Neural cell (in vitro differentiated cells): ENCODE results near the gene TNRC6A. TPM values are rescaled to one million over a fixed set of nuclear protein-coding genes. Genes with fewer than 3 reads are reported as not detected.
"Not testable (repeated sequence)": the region's sequence is repeated elsewhere in the genome, so short reads cannot be mapped to it uniquely, and the experiment has no call there.

ENCODE experiments used
- H2AFZ ChIP-seq: fragments of 200-600, 300-800 bp; sonication (generic), shearing (Covaris generic); 2 replicates; pipeline ENCODE4 v1.6.0; 2014; ENCODE audit warnings: low read depth, mild to moderate bottlenecking, antibody characterized with exemption, low read length, moderate library complexity
- H3F3A ChIP-seq: fragments of 200-600 bp; shearing (Covaris generic); 2 replicates; pipeline ENCODE4 v1.6.1; 2016; ENCODE audit warnings: mild to moderate bottlenecking, moderate library complexity, mixed read lengths, antibody characterized with exemption, low read length; ENCODE audit not compliant: insufficient read depth, poor library complexity, severe bottlenecking
- H3K27ac ChIP-seq: fragments of 200-600, 300-800 bp; sonication (generic), shearing (Covaris generic); 2 replicates; pipeline ENCODE4 v1.5.1; 2014; ENCODE audit warnings: mild to moderate bottlenecking, low read length, moderate library complexity
- H3K27me3 ChIP-seq: fragments of 300-800, 200-600 bp; sonication (generic), shearing (Covaris generic); 2 replicates; pipeline ENCODE4 v1.6.0; 2014; ENCODE audit warnings: mild to moderate bottlenecking, low read depth, low read length, moderate library complexity; ENCODE audit not compliant: insufficient read depth
- H3K36me3 ChIP-seq: fragments of 300-800, 200-600 bp; sonication (generic), shearing (Covaris generic); 2 replicates; pipeline ENCODE4 v1.5.1; 2014; ENCODE audit warnings: mild to moderate bottlenecking, antibody characterized with exemption, low read length, moderate library complexity; ENCODE audit not compliant: insufficient read depth
- H3K4me2 ChIP-seq: fragments of 300-800, 200-600 bp; sonication (generic), shearing (Covaris generic); 2 replicates; pipeline ENCODE4 v1.6.0; 2014; ENCODE audit warnings: mild to moderate bottlenecking, low read length
- H3K4me3 ChIP-seq: fragments of 300-800, 200-600 bp; sonication (generic), shearing (Covaris generic); 2 replicates; pipeline ENCODE4 v1.5.1; 2014; ENCODE audit warnings: mild to moderate bottlenecking, low read length, moderate library complexity
- H3K79me2 ChIP-seq: fragments of 200-600 bp; shearing (Covaris generic); replicated peaks from 2 replicates; pipeline ENCODE4 v1.6.0; 2014; ENCODE audit warnings: mild to moderate bottlenecking, low read length, moderate library complexity; ENCODE audit not compliant: insufficient read depth
- H3K9ac ChIP-seq: fragments of 300-800, 200-600 bp; sonication (generic), shearing (Covaris generic); 2 replicates; pipeline ENCODE4 v1.6.1; 2016; ENCODE audit warnings: mild to moderate bottlenecking, low read length, mixed read lengths
- H3K9me2 ChIP-seq: fragments of 200-600 bp; shearing (Covaris generic); 2 replicates; pipeline ENCODE4 v1.6.1; 2016; ENCODE audit warnings: mild to moderate bottlenecking, low read length, mixed read lengths; ENCODE audit not compliant: insufficient read depth
- H3K9me3 ChIP-seq: fragments of 200-600, 300-800 bp; sonication (generic), shearing (Covaris generic); 2 replicates; pipeline ENCODE4 v1.6.1; 2016; ENCODE audit warnings: mild to moderate bottlenecking, mixed run types, low read length, moderate library complexity, mixed read lengths
- H4K20me1 ChIP-seq: fragments of 200-600 bp; shearing (Covaris generic); 2 replicates; pipeline ENCODE4 v1.6.1; 2016; ENCODE audit warnings: mild to moderate bottlenecking, mixed run types; ENCODE audit not compliant: insufficient read depth
- CTCF ChIP-seq: fragments of 450-650 bp; IDR thresholded peaks from 2 replicates; pipeline ENCODE4 v1.5.1; 2014; ENCODE audit warnings: antibody characterized with exemption, mild to moderate bottlenecking, moderate library complexity; ENCODE audit not compliant: poor library complexity, severe bottlenecking
- EP300 ChIP-seq: fragments of 450-650 bp; conservative IDR thresholded peaks from 2 replicates; pipeline ENCODE4 v1.6.1; 2014; ENCODE audit warnings: antibody characterized with exemption, mild to moderate bottlenecking, moderate library complexity; ENCODE audit not compliant: poor library complexity, severe bottlenecking
- EZH2 ChIP-seq: fragments of 200-600, 300-800 bp; shearing (Covaris generic), sonication (generic); IDR thresholded peaks from 2 replicates; pipeline ENCODE4 v1.6.1; 2014; ENCODE audit warnings: antibody characterized with exemption, low read length, borderline replicate concordance, mild to moderate bottlenecking; ENCODE audit not compliant: insufficient read depth, poor library complexity, severe bottlenecking
- MXI1 ChIP-seq: fragments of 450-650 bp; conservative IDR thresholded peaks from 2 replicates; pipeline ENCODE4 v1.6.1; 2014; ENCODE audit warnings: antibody characterized with exemption, mild to moderate bottlenecking; ENCODE audit not compliant: poor library complexity, severe bottlenecking
- POLR2AphosphoS5 ChIP-seq: IDR thresholded peaks from 2 replicates; pipeline ENCODE4 v1.6.1; 2012
- RAD21 ChIP-seq: fragments of 450-650 bp; conservative IDR thresholded peaks from 2 replicates; pipeline ENCODE4 v1.6.1; 2014; ENCODE audit warnings: antibody characterized with exemption, mild to moderate bottlenecking, moderate library complexity
- SMC3 ChIP-seq: fragments of 450-650 bp; conservative IDR thresholded peaks from 2 replicates; pipeline ENCODE4 v1.6.1; 2014; ENCODE audit warnings: antibody characterized with exemption, mild to moderate bottlenecking, moderate library complexity; ENCODE audit not compliant: poor library complexity
- TAF1 ChIP-seq: IDR thresholded peaks from 2 replicates; pipeline ENCODE4 v1.6.1; 2012; ENCODE audit warnings: low read depth
- polyA plus RNA-seq: library from polyadenylated mRNA; depleted of rRNA; stranded (reverse); fragments of >200 nt; gene quantifications from 2 replicates; pipeline ENCODE4 v1.2.3, GENCODE V29; 2014
- TF ChIP-seq, protein P1 (sequence below): IDR thresholded peaks from 2 replicates; pipeline ENCODE4 v1.6.1; 2012; ENCODE audit warnings: borderline replicate concordance

Gene TNRC6A
- polyA plus RNA-seq, 1 donor from 2014 or later, result 32.1 TPM

DNA sequence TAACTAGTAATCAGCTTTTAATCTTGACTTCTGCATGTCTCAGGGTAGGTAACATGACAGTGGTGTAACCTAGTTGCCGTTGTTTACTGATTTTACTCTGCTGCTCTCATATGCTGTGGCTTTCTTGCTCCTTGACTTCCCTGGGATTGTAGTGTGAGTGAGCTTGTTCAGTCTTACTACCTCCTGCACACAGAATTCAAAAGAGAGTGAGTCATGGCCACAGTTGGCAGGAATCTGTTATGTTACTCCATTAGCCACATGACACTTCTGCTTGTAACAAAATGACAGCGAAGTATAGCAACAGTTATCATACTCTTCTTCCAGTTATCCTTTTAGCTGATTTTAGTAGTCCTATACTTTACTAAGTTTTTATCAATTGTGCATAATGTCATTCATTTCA is 18.8 kb downstream of the TNRC6A start:
- TF ChIP-seq EZH2 (no peak), RAD21 (no peak), CTCF (no peak), POLR2AphosphoS5 (no peak), SMC3 (no peak), TAF1 (no peak), MXI1 (no peak)
- TF ChIP-seq, protein P1, sequence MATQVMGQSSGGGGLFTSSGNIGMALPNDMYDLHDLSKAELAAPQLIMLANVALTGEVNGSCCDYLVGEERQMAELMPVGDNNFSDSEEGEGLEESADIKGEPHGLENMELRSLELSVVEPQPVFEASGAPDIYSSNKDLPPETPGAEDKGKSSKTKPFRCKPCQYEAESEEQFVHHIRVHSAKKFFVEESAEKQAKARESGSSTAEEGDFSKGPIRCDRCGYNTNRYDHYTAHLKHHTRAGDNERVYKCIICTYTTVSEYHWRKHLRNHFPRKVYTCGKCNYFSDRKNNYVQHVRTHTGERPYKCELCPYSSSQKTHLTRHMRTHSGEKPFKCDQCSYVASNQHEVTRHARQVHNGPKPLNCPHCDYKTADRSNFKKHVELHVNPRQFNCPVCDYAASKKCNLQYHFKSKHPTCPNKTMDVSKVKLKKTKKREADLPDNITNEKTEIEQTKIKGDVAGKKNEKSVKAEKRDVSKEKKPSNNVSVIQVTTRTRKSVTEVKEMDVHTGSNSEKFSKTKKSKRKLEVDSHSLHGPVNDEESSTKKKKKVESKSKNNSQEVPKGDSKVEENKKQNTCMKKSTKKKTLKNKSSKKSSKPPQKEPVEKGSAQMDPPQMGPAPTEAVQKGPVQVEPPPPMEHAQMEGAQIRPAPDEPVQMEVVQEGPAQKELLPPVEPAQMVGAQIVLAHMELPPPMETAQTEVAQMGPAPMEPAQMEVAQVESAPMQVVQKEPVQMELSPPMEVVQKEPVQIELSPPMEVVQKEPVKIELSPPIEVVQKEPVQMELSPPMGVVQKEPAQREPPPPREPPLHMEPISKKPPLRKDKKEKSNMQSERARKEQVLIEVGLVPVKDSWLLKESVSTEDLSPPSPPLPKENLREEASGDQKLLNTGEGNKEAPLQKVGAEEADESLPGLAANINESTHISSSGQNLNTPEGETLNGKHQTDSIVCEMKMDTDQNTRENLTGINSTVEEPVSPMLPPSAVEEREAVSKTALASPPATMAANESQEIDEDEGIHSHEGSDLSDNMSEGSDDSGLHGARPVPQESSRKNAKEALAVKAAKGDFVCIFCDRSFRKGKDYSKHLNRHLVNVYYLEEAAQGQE, result no peak
- peaks cover 10% of the 10 kb centered on the region for H4K20me1 ChIP-seq
- H3K36me3 ChIP-seq, result no peaks in the 10 kb centered on the region
- no peak overlapping the region for H2AFZ ChIP-seq
- H3K9me2 ChIP-seq, result no peaks in the 10 kb centered on the region
- no peaks in the 10 kb centered on the region for H3K27me3 ChIP-seq
- no peak overlapping the region for H3K4me2 ChIP-seq
- no peaks in the 10 kb centered on the region for H3K9me3 ChIP-seq
- no peaks in the 10 kb centered on the region for H3F3A ChIP-seq
- H3K4me3 ChIP-seq, result no peak overlapping the region
- no peak overlapping the region for H3K9ac ChIP-seq
- peaks cover 89% of the 10 kb centered on the region for H3K79me2 ChIP-seq
- H3K27ac ChIP-seq, result no peak overlapping the region

- no peak overlapping the region for H3K27ac ChIP-seq
- H4K20me1 ChIP-seq, result peaks cover 10% of the 10 kb centered on the region
- no peak for TF ChIP-seq POLR2AphosphoS5
- TF ChIP-seq TAF1, result no peak
- TF ChIP-seq, protein P1, result no peak
- TF ChIP-seq CTCF, result no peak
- TF ChIP-seq EZH2, result no peak
- TF ChIP-seq RAD21, result no peak
- TF ChIP-seq EP300, result no peak
Observed at GRCh38 chr16:24749310-24749709, 19.9 kb downstream of the TNRC6A start.

GRCh38 chr16:24749872-24750271 is 20.4 kb downstream of the TNRC6A start:
- H2AFZ ChIP-seq, H3K9ac ChIP-seq, H3K4me3 ChIP-seq, H3K36me3 ChIP-seq, H3K27me3 ChIP-seq, H4K20me1 ChIP-seq, H3K9me2 ChIP-seq, H3F3A ChIP-seq, H3K4me2 ChIP-seq, H3K9me3 ChIP-seq, H3K27ac ChIP-seq: not testable (repeated sequence)
- H3K79me2 ChIP-seq, result peaks cover 87% of the 10 kb centered on the region

More at GRCh38 chr16:24749310-24749709, 19.9 kb downstream of the TNRC6A start:
- no peak overlapping the region for H3K4me2 ChIP-seq
- H3K27me3 ChIP-seq, result no peaks in the 10 kb centered on the region
- no peaks in the 10 kb centered on the region for H3K9me3 ChIP-seq
- no peaks in the 10 kb centered on the region for H3K9me2 ChIP-seq
- H3F3A ChIP-seq, result no peaks in the 10 kb centered on the region
- H3K36me3 ChIP-seq, result no peaks in the 10 kb centered on the region
- H2AFZ ChIP-seq, result no peak overlapping the region
- H3K9ac ChIP-seq, result no peak overlapping the region
- no peak overlapping the region for H3K4me3 ChIP-seq
- peaks cover 87% of the 10 kb centered on the region for H3K79me2 ChIP-seq
